A549 (cell line): ENCODE measurements around the gene FAM199X. TPM values are rescaled to one million over a fixed set of nuclear protein-coding genes. Genes with fewer than 3 reads are reported as not detected.

Experiments
- ATAC-seq, 2 experiments: fragments of 200-7000 bp in 1 of 2; fragments of >200 bp in 1 of 2; cut with Nextera tagmentation in 1 of 2; cut with Tn5 transposase in 1 of 2; 3 replicates each; pipeline versions ENCODE4 v1.8.0 to v1.9.1; 2018 to 2020; ENCODE audit warnings: mild to moderate bottlenecking in 1 of 2, moderate library complexity in 1 of 2
- CTCF ChIA-PET: fragments of 300-600 bp; sonication (Branson Sonifier 250); formaldehyde crosslinking; extraction: SDS; loops from one replicate; lab custom pipeline; 2021; ENCODE audit warnings: antibody characterized with exemption, inconsistent platforms; lab: Yijun Ruan, JAX
- POLR2A ChIA-PET: fragments of 350-600 bp; formaldehyde crosslinking; extraction: SDS; loops from one replicate; lab custom pipeline; 2021; ENCODE audit warnings: antibody characterized with exemption, inconsistent platforms; lab: Yijun Ruan, JAX
- DNase-seq, 2 experiments: peaks; one replicate each; pipeline versions ENCODE4 v3.0.0 to v3.0.0-alpha.2; 2011 to 2016; ENCODE audit warnings: low read depth in 1 of 2, low spot score in 1 of 2
- FAIRE-seq: peaks from 2 replicates; lab custom pipeline; 2011; peaks lifted over from hg19 to GRCh38; lab: Jason Lieb, UNC
- H3K27ac ChIP-seq, 2 experiments: fragments of >200 bp; sonication (Bioruptor Twin); formaldehyde crosslinking; 3 replicates each; pipeline ENCODE4 v1.5.1; 2016 to 2017
- H3K4me1 ChIP-seq: fragments of >200 bp; sonication (Bioruptor Twin); formaldehyde crosslinking; 3 replicates; pipeline ENCODE4 v1.6.1; 2016
- H3K4me2 ChIP-seq: fragments of >200 bp; sonication (Bioruptor Twin); formaldehyde crosslinking; 3 replicates; pipeline ENCODE4 v1.6.1; 2016
- H3K4me3 ChIP-seq: fragments of >200 bp; sonication (Bioruptor Twin); formaldehyde crosslinking; 3 replicates; pipeline ENCODE4 v1.5.1; 2016
- H3K9me3 ChIP-seq: fragments of >200 bp; sonication (Bioruptor Twin); formaldehyde crosslinking; 3 replicates; pipeline ENCODE4 v1.6.1; 2016
- CBX2 ChIP-seq: fragments of 200-600 bp; sonication (generic); IDR thresholded peaks from 2 replicates; pipeline ENCODE4 v1.6.1; 2016; ENCODE audit warnings: low read depth, mild to moderate bottlenecking, borderline replicate concordance
- CHD2 ChIP-seq: fragments of 150-350 bp; IDR thresholded peaks from 2 replicates; pipeline ENCODE4 v1.6.1; 2014; ENCODE audit warnings: low read length; ENCODE audit not compliant: partially characterized antibody
- EHF ChIP-seq: fragments of 250-450 bp; sonication (Bioruptor Pico); IDR thresholded peaks from 2 replicates; pipeline ENCODE4 v1.5.0; 2020; ENCODE audit warnings: mild to moderate bottlenecking
- ELK1 ChIP-seq: fragments of 150-350 bp; IDR thresholded peaks from 2 replicates; pipeline ENCODE4 v1.6.1; 2014; ENCODE audit warnings: low read depth, mild to moderate bottlenecking, low read length
- EP300 ChIP-seq, 2 experiments: fragments of >200 bp; sonication (Bioruptor Twin); formaldehyde crosslinking; IDR thresholded peaks; 2 replicates in 1 of 2; 3 replicates in 1 of 2; pipeline ENCODE4 v1.6.1; 2016 to 2017
- ESRRA ChIP-seq: fragments of 150-350 bp; IDR thresholded peaks from 2 replicates; pipeline ENCODE4 v1.6.1; 2014; ENCODE audit warnings: mild to moderate bottlenecking, low read length, borderline replicate concordance
- FOSB ChIP-seq: fragments of 250-450 bp; sonication (Bioruptor Pico); IDR thresholded peaks from 2 replicates; pipeline ENCODE4 v1.5.0; 2020; ENCODE audit warnings: mild to moderate bottlenecking, moderate library complexity
- FOXS1 ChIP-seq: fragments of 250-450 bp; sonication (Bioruptor Pico); IDR thresholded peaks from 2 replicates; pipeline ENCODE4 v1.5.0; 2020; ENCODE audit warnings: mild to moderate bottlenecking, moderate library complexity
- HES2 ChIP-seq: fragments of >200 bp; sonication (Bioruptor Twin); formaldehyde crosslinking; IDR thresholded peaks from 2 replicates; pipeline ENCODE4 v1.6.1; 2016
- JUN ChIP-seq, 2 experiments: fragments of >200 bp; sonication (Bioruptor Twin); formaldehyde crosslinking; IDR thresholded peaks; 2 replicates in 1 of 2; 3 replicates in 1 of 2; pipeline ENCODE4 v1.6.1; 2016 to 2017
- JUNB ChIP-seq: fragments of >200 bp; sonication (Bioruptor Twin); formaldehyde crosslinking; IDR thresholded peaks from 2 replicates; pipeline ENCODE4 v1.6.1; 2016
- MAX ChIP-seq: IDR thresholded peaks from 2 replicates; pipeline ENCODE4 v1.6.1; 2012
- POLR2A ChIP-seq: IDR thresholded peaks from 2 replicates; pipeline ENCODE4 v1.6.1; 2012; ENCODE audit warnings: mild to moderate bottlenecking, low read length
- RCOR1 ChIP-seq: fragments of 150-350 bp; IDR thresholded peaks from 2 replicates; pipeline ENCODE4 v1.6.1; 2014; ENCODE audit warnings: antibody characterized with exemption, low read length, low read depth
- REST ChIP-seq: fragments of 200-600 bp; sonication (generic); IDR thresholded peaks from 2 replicates; pipeline ENCODE4 v1.6.1; 2016; ENCODE audit warnings: antibody characterized with exemption, mild to moderate bottlenecking, moderate library complexity
- RNF2 ChIP-seq: fragments of 200-600 bp; sonication (generic); IDR thresholded peaks from 2 replicates; pipeline ENCODE4 v1.6.1; 2016; ENCODE audit warnings: low read depth, mild to moderate bottlenecking, antibody characterized with exemption, moderate library complexity, borderline replicate concordance
- ZC3H11A ChIP-seq: fragments of 450-650 bp; IDR thresholded peaks from 2 replicates; pipeline ENCODE4 v1.6.1; 2014; ENCODE audit warnings: antibody characterized with exemption, mild to moderate bottlenecking
- WGBS: methylation state at CpG from one replicate; pipeline ENCODE4 v1.1.6; 2017; ENCODE audit errors: missing lambda C conversion rate; 5-methylcytosine and 5-hydroxymethylcytosine counted together
- polyA plus RNA-seq, 4 experiments: library from polyadenylated mRNA; depleted of rRNA in 3 of 4; stranded (reverse); fragments of >200 nt; fragmentation: RNase III in 1 of 4; extraction: RNeasy Plus Mini Kit Qiagen cat#74134 plus additional on column Dnase treatment in 1 of 4; gene quantifications; 2 replicates in 3 of 4; 3 replicates in 1 of 4; pipeline ENCODE4 v1.2.3, GENCODE V29; 2011 to 2017
- TF ChIP-seq, protein P1 (sequence below): fragments of >200 bp; sonication (Bioruptor Twin); formaldehyde crosslinking; IDR thresholded peaks from 3 replicates; pipeline ENCODE4 v1.6.1; 2016

FAM199X gene
- polyA plus RNA-seq, 2 of the 4 experiments (the other 2 are of a cell fraction): 20.1 to 26.4 TPM

DNA sequence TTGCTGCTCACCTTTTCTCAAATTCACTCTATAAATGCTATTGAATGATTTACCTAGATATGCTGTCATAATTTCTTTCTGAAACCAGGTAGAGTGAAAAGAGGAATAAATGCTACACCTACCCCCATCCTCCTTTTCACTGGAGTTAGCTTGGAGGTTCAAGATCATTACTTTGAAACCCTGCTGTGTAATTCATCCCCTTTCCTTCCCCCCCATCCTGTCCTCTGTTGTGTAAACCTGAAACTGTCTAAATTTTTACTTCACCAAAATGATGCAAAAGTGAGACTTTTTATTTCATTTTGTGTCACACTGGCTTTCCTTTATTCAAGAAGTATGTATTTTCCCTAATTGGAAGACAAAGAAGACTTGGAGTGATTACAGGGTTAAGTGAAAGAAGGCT, 48.5 kb upstream of the FAM199X start:
- Histone ChIP-seq H3K4me1 (no peaks in the 10 kb centered on the region), H3K9me3 (no peaks in the 10 kb centered on the region), H3K27ac (no peak overlapping the region), H3K4me3 (no peak overlapping the region), H3K4me2 (no peak overlapping the region)
- DNase-seq (no peak), FAIRE-seq (peak; percentile 79), ATAC-seq (no peak)
- POLR2A ChIA-PET: no interaction called here
- TF ChIP-seq CBX2: no peak
- no peak for TF ChIP-seq EHF (CRISPR knock-in tag)
- TF ChIP-seq RNF2: no peak
- no peak for TF ChIP-seq ELK1
- TF ChIP-seq REST: no peak
- TF ChIP-seq JUN (IDR thresholded peaks at IDR 0.05): no peak
- no peak for TF ChIP-seq JUNB
- TF ChIP-seq HES2: no peak
- CTCF ChIA-PET: interaction anchor here (2.2 kb wide), 1 partner anchor 23 kb away, joined by 5 read pairs; no protein-coding TSS in a partner anchor

DNA sequence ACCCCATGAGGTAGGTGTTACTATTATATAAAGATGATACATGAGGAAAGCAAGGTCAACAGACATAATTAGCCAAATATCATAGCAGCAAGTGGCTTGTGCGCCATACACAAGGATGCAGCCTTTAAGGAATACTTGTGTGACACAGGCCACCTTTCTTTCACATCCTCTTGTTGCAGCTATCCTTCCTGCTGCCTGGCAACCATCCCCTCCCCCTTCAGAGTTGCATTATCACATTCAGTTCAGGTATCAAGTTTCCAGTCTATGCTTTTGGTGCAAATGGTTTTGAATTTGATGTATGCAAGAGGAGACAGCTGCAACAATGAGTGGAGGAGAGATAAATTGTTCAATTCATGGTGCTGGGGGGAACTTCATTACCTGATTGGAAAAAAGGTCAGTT, 47.5 kb upstream of the FAM199X start:
- POLR2A ChIA-PET: no interaction called here
- CTCF ChIA-PET: interaction anchor here (2.2 kb wide), 1 partner anchor 22 kb away, joined by 5 read pairs; no protein-coding TSS in a partner anchor
- TF ChIP-seq POLR2A (no peak), EP300 (IDR thresholded peaks at IDR 0.05) (no peak), ESRRA (no peak)
- no peak for ATAC-seq
- no peak for DNase-seq
- Histone ChIP-seq H3K9me3 (no peaks in the 10 kb centered on the region), H3K27ac (no peak overlapping the region), H3K4me3 (no peak overlapping the region), H3K4me2 (no peak overlapping the region), H3K4me1 (no peaks in the 10 kb centered on the region)
- 91% methylated on average over 1 of the region's 1 CpG for WGBS
- FAIRE-seq: no peak

- 87% methylated on average over 5 of the region's 5 CpGs for WGBS
- no peak for DNase-seq
- ChIA-PET POLR2A (no interaction called here), CTCF (interaction anchor here (0.6 to 2.5 kb wide), 2 partner anchors 14 to 634 kb away, joined by 4 to 7 read pairs; no protein-coding TSS in a partner anchor)
- no peak for TF ChIP-seq REST
- no peak for TF ChIP-seq MAX
- TF ChIP-seq FOXS1 (CRISPR knock-in tag): no peak
- no peak for TF ChIP-seq RCOR1
- TF ChIP-seq CHD2: no peak
- TF ChIP-seq JUN (IDR thresholded peaks at IDR 0.05): no peak
- TF ChIP-seq ELK1: no peak
- no peak for TF ChIP-seq FOSB (CRISPR knock-in tag)
- TF ChIP-seq ZC3H11A: no peak
- no peak for TF ChIP-seq POLR2A
- TF ChIP-seq, protein P1, sequence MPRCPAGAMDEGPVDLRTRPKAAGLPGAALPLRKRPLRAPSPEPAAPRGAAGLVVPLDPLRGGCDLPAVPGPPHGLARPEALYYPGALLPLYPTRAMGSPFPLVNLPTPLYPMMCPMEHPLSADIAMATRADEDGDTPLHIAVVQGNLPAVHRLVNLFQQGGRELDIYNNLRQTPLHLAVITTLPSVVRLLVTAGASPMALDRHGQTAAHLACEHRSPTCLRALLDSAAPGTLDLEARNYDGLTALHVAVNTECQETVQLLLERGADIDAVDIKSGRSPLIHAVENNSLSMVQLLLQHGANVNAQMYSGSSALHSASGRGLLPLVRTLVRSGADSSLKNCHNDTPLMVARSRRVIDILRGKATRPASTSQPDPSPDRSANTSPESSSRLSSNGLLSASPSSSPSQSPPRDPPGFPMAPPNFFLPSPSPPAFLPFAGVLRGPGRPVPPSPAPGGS: no peak
- H3K4me3 ChIP-seq: no peak overlapping the region
- FAIRE-seq: no peak
- H3K4me1 ChIP-seq: no peaks in the 10 kb centered on the region
- no peak overlapping the region for H3K27ac ChIP-seq
- ATAC-seq: no peak
- H3K4me2 ChIP-seq: no peak overlapping the region
- no peaks in the 10 kb centered on the region for H3K9me3 ChIP-seq
These were observed 43.4 kb upstream of the FAM199X start for GRCh38 chrX:104122829-104123228.
